HG03196 (cell line): ENCODE measurements around the gene PEX19.

Experiments used
- ATAC-seq: cut with Tn5 transposase; IDR thresholded peaks from one replicate; pipeline ENCODE4 v1.9.1; 2021; ENCODE audit not compliant: unreplicated experiment

PEX19 gene

DNA sequence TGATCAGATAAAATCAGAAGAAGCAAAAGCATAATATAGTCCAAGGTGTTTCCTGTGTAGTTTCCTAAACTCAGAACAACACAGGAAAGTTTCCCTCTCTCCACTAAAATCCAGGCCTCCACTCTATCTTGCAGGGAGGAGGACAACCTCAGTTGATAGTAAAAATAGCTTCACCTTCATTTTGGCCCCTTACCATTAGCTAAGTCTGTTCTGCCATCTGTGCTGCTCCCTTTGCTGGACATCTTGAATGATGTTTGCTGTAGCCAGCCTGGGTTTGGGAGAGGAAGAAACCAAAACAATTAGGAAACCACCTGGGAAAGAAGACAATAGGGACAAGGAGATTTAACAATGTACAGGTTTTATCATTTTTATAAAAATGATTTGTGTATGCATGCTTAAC is 41.2 kb downstream of the PEX19 start:
- no peak for ATAC-seq

DNA sequence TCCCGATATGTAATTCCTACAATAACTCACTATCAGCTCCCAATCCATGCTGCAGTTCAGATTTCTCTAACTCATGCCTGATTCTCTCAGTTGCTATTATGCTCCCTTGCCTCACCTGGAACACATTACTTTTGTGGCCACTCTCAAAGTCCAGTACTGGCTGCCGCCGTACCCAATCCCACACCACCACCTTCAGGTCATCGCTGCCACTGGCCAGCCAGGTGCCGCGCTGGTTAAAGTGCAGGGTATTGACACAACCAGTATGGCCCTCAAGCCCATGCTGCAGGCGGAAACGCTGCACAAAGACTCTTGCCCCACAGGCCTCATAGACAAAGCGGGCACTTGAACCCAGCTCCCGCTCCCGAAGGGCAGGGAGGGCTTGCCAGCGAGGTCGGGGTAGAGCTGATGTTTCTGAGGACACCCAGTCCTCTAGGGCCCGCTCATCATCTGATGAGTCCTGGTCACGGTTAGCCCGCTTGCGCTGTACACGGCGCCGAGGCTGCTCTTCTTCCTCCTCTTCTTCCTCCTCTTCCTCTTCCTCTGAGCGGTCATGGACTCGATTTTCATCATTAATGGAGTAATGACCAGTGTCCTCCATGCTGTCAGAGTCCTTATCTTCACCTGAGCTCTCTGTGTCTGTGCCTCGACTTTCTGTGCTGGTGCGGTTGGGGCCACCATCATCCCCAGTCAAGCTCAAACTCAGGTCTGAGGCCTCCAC is 45.2 kb downstream of the PEX19 start:
- ATAC-seq, result no peak

DNA sequence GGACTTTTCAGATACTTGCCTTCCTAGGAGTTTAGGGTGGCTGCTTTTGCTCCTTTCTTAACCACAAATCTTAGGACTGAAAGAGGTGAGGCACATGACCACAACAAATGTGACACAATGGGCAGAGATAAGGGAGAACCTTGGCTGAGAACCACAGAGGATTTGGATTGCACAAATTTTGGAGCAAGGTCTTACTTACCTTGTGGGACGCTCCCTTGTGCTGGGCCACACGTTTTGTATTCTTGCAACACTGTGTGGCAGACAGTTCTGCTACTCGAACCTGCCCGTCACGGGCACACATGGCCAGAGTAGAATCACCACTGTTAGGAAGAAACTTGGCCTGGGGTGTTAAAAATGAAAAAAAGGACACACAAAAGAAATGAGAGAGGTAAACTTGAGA is 46.5 kb downstream of the PEX19 start:
- ATAC-seq, result no peak

DNA sequence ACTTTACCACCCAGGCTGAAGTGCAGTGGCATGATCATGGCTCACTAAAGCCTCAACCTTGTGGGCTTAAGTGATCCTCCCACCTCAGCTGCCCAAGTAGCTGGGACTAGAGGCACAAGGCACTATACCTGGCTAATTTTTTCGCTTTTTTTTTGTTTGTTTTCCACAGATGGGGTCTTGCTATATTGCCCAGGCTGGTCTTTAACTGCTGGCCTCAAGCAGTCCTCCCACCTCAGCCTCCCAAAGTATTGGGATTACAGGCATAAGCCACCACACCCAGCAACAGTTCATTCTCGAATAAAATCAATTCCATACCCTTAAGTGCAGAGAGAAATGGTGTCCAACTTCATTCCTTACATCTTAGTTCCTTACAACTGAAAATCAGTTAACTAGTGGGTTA is 47.4 kb downstream of the PEX19 start:
- no peak for ATAC-seq

DNA sequence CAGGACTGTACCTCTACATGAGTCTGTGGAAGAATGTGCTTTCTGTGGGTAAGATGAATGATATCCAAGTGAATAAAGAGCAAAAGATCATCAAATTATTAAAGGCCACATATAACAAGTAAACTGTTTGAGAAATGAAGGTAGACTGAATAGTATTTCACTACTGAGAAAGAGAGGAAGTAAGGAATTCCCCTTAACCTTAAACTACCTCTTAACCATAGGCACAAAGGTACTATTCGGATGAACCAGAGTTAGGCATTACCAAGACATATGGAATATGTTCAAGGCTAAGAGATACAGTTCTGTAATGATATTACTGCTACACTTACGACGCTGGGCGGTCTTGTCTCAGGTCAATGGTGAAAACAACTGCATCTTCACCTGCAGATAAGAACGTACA is 48.1 kb downstream of the PEX19 start:
- ATAC-seq, result no peak

DNA sequence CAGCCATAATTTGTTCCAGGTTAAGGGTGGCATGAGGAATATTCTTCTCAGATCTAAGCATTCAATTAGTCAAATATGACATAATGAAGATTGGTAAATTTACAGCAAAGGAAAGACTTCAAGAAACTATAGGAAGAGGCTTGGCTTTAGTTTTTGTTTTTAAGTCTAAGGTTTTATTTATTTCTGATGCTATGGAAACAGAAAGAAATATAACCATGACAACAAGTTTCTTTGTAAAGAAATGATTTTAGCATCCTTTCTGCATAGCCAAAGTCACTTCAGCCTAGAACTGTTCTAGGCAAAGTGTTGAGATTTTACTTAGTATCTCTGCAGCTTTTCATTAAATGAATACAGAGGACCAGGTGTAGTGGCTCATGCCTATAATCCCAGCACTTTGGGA is 52.0 kb downstream of the PEX19 start:
- no peak for ATAC-seq

DNA sequence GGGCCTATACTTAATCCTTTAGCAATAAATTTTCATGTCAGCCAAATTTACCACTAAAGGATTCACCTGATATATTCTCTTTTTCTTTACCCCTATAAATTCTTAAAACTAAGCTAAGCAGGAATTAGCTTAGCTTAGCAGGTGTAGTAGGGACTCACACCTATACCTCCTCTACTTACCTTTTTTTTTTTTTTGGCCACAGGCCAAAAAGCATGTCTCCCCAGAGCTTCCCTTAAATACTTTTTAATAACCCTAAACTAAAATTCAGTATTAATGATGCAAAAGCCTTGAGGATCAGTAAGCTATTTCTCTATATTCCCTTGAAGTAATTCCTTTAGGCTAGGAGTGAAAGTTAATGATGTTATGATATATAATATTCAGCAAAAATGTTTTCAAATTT is 56.5 kb downstream of the PEX19 start:
- no peak for ATAC-seq

DNA sequence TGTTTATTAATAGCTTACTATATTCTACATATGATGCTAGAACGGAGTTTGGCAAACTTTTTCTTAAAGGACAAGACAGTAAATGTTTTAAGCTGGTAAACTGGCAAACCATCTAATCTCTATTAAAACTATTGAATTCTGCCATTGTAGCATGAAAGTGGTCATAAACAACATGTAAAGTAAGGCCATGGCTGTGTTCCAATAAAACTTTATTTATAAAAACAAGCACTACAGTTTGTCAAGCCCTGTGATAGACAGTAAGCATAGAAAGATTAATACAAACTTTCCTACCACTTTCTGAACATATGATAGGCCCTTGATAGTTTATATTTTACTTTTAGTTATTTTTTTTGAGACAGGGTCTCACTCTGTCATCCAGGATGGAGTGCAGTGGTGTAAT is 57.4 kb downstream of the PEX19 start:
- ATAC-seq, result no peak

DNA sequence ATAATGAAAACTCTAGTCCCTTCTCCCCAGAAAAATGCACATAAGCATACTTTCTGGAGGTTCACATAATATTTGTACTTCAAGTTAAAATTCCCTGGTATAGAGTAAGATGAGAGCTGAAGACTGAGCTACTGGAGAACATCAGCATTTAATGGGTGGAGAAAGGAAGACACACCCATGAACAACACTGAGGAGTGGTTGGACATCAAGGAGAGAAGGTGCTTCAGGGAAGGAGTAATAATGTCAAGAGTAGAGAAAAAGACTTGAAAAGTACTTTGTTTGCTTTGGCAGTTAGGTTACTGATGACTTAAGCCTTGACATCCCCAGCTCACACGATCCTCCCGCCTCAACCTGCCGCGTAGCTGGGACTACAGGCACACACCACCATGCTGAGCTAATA is 57.9 kb downstream of the PEX19 start:
- no peak for ATAC-seq
